ENCODE results near the gene SH3PXD2B.

SH3PXD2B gene

DNA sequence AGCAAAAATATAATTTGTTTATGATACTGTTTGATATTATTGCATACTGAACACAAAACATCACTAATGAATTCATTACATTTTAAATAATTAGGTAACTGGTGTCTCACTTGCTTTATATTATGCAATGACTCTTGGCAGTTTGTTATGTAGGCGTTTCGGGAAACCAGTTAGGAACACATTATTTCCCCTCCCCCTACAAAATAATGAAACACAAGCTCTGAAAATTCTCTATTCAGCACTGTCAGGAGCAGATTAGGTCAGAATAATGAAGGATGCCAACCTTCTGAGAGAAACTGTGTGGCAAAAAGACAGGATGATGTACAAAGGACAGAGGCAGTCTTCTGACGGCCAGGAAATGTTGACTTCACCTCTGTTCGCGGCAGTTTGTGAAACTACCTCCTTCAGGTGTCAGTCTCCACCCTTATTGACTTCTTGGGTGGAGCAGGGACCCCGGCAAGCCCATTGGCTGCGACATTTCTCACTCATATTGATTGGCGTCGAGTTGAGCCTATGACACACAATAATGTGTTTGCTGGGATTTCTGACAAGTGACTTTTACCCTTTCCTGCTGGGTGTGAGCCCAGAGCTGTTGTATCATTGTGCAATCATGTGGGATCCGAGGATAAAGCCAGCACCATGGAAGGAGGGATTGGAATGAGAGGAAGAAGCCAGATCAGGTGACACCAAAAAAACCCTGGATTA is 33.9 kb downstream of the SH3PXD2B start:
- no peak overlapping the region for H3K27ac ChIP-seq (replicated peaks)
- no peak overlapping the region for H3K4me3 ChIP-seq (replicated peaks; ENCODE audit: insufficient read depth, low read length)
- TF ChIP-seq CTCF (IDR thresholded peaks at IDR 0.05; ENCODE audit: insufficient read depth, low read length) = no peak
- TF ChIP-seq REST (IDR thresholded peaks at IDR 0.05; ENCODE audit: insufficient replicate concordance, low read depth) = no peak
- TF ChIP-seq POLR2AphosphoS5 (IDR thresholded peaks at IDR 0.05; ENCODE audit: low read depth) = no peak
- TF ChIP-seq GABPA (IDR thresholded peaks at IDR 0.05; ENCODE audit: low read depth) = no peak
- no peak for TF ChIP-seq SPI1 (IDR thresholded peaks at IDR 0.05; ENCODE audit: borderline replicate concordance, low read depth)
- peak; percentile 31 to 45 for DNase-seq (ENCODE audit: low read depth in 1 of 2, low spot score in 1 of 2)
- H3K27me3 ChIP-seq (ENCODE audit: insufficient read depth, poor library complexity, severe bottlenecking) = no peaks in the 10 kb centered on the region

DNA sequence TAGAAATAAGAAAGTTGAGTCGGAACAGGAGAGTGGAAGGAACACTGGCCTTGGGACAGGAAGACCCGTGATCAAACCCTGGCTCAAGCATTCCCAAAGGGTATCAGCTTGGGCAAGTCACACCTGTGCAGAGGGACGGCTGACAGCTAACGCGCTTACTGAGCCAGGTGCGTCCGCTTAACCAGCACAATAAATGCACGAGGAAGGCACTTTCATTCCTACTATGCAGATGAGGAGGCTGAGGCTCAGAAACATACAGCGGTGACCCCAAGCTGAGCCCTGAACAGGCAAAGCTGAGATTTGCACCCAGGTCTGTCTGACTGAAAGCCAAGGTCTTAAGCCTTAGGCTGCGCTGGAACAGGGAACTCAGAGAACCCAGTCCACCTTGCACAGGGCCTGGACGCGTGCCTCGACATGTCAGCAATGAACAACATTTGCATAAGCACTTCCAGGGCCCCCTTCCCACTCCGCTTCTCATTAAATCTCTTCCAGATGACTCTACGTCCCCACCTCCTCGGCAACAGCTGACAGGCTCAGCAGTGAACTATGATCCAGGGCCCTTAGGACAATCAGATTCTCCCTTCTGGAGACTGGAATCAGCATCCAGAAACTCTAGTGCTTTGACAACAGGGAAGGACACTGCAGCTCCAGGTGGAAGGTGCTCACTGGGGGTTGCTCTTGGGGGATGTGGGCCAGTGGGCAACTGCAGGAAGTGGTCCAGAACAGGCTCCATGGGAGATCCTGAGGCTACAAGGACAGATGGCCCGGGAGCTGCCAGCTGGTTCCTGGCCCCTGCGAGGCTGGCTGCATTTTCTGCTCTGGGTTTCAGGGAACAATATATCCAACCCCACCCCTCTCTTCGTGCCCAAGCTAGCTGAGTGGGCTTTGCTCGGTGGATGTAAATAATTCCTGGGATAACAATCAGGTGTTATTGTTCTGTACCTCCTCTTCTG is 35.2 kb downstream of the SH3PXD2B start:
- no peak overlapping the region for H3K27ac ChIP-seq (replicated peaks)

More for the DNA sequence above, 35.2 kb downstream of the SH3PXD2B start:
- Histone ChIP-seq H3K27me3 (ENCODE audit: insufficient read depth, poor library complexity, severe bottlenecking) (no peaks in the 10 kb centered on the region), H3K4me3 (replicated peaks; ENCODE audit: insufficient read depth, low read length) (no peak overlapping the region)
- TF ChIP-seq GABPA (IDR thresholded peaks at IDR 0.05; ENCODE audit: low read depth) = no peak
- no peak for TF ChIP-seq REST (IDR thresholded peaks at IDR 0.05; ENCODE audit: insufficient replicate concordance, low read depth)
- no peak for TF ChIP-seq CTCF (IDR thresholded peaks at IDR 0.05; ENCODE audit: insufficient read depth, low read length)
- TF ChIP-seq POLR2AphosphoS5 (IDR thresholded peaks at IDR 0.05; ENCODE audit: low read depth) = no peak
- TF ChIP-seq SPI1 (IDR thresholded peaks at IDR 0.05; ENCODE audit: borderline replicate concordance, low read depth) = no peak
- no peak for DNase-seq (ENCODE audit: low read depth in 1 of 2, low spot score in 1 of 2)
